GM12878 (cell line): ENCODE measurements around the gene AP2A2. TPM values are rescaled to one million over a fixed set of nuclear protein-coding genes. Genes with fewer than 3 reads are reported as not detected.

ENCODE experiments used
- ATAC-seq: fragments of 200-7000 bp; cut with Tn5 transposase; 3 replicates; pipeline ENCODE4 v1.9.1; 2020; ENCODE audit warnings: mild to moderate bottlenecking, moderate library complexity
- BruUV-seq: library from RNA; stranded (reverse); fragments of 400-500 nt; replicated peaks from 2 replicates; lab custom pipeline; 2021; lab: Mats Ljungman, UMichigan
- CTCF ChIA-PET: fragments of 300-600 bp; sonication (Branson Sonifier 250); formaldehyde crosslinking; extraction: SDS; loops from one replicate; lab custom pipeline; 2021; ENCODE audit warnings: inconsistent platforms; lab: Yijun Ruan, JAX
- POLR2A ChIA-PET: fragments of 350-600 bp; formaldehyde crosslinking; extraction: SDS; loops from one replicate; lab custom pipeline; 2021; ENCODE audit warnings: inconsistent platforms; lab: Charles Lee
- RAD21 ChIA-PET: fragments of 300-600 bp; sonication (Branson Sonifier 250); formaldehyde crosslinking; loops from one replicate; lab custom pipeline; 2023; ENCODE audit warnings: antibody characterized with exemption; ENCODE audit not compliant: unreplicated experiment; lab: Charles Lee
- SMC1A ChIA-PET: fragments of 300-600 bp; sonication (Branson Sonifier 250); formaldehyde crosslinking; loops from one replicate; lab custom pipeline; 2023; ENCODE audit not compliant: unreplicated experiment, uncharacterized antibody; lab: Charles Lee
- DNase-seq: peaks from one replicate; pipeline ENCODE4 v3.0.0-alpha.2; 2011; ENCODE audit warnings: low read depth, low spot score
- FAIRE-seq: peaks from 3 replicates; lab custom pipeline; 2011; peaks lifted over from hg19 to GRCh38; lab: Jason Lieb, UNC
- H2AFZ ChIP-seq: 2 replicates; pipeline ENCODE4 v1.6.0; 2011; ENCODE audit warnings: low read depth, low read length, control low read depth; ENCODE audit not compliant: control insufficient read depth
- H3K27ac ChIP-seq: 2 replicates; pipeline ENCODE4 v1.5.1; 2011; ENCODE audit warnings: control low read depth; ENCODE audit not compliant: control insufficient read depth, insufficient read depth
- H3K27me3 ChIP-seq, 2 experiments: replicated peaks in 1 of 2; 2 replicates each; pipeline versions ENCODE4 v1.6.0 to v1.6.1; 2011; ENCODE audit warnings: low read length in 1 of 2; ENCODE audit not compliant: control insufficient read depth in 2 of 2, insufficient read depth in 2 of 2
- H3K36me3 ChIP-seq, 2 experiments: 2 replicates each; pipeline ENCODE4 v1.5.1; 2011; ENCODE audit warnings: low read length in 1 of 2; ENCODE audit not compliant: control insufficient read depth in 2 of 2, insufficient read depth in 2 of 2
- H3K4me1 ChIP-seq: 2 replicates; pipeline ENCODE4 v1.6.1; 2011; ENCODE audit warnings: mild to moderate bottlenecking, low read length, moderate library complexity, mixed read lengths; ENCODE audit not compliant: control insufficient read depth, insufficient read depth
- H3K4me2 ChIP-seq: 2 replicates; pipeline ENCODE4 v1.6.0; 2011; ENCODE audit warnings: control low read depth; ENCODE audit not compliant: control insufficient read depth, insufficient read depth
- H3K4me3 ChIP-seq: fragments of 200-600 bp; sonication (generic); 2 replicates; pipeline ENCODE4 v1.5.1; 2016
- H3K79me2 ChIP-seq: 2 replicates; pipeline ENCODE4 v1.6.0; 2011; ENCODE audit warnings: low read length; ENCODE audit not compliant: control insufficient read depth, insufficient read depth
- H3K9ac ChIP-seq: 2 replicates; pipeline ENCODE4 v1.8.0; 2011; ENCODE audit warnings: low read length, control low read depth, mixed read lengths; ENCODE audit not compliant: control insufficient read depth, insufficient read depth
- H3K9me3 ChIP-seq: replicated peaks from 3 replicates; pipeline ENCODE4 v1.5.1; 2011; ENCODE audit warnings: mild to moderate bottlenecking, low read length; ENCODE audit not compliant: control insufficient read depth, insufficient read depth
- H4K20me1 ChIP-seq: 2 replicates; pipeline ENCODE4 v1.6.0; 2011; ENCODE audit not compliant: control insufficient read depth, insufficient read depth
- DPF2 ChIP-seq: fragments of 450-650 bp; IDR thresholded peaks from 2 replicates; pipeline ENCODE4 v1.6.1; 2017; ENCODE audit warnings: mild to moderate bottlenecking
- ETV6 ChIP-seq, 2 experiments: fragments of 450-650 bp in 1 of 2; IDR thresholded peaks in 1 of 2; conservative IDR thresholded peaks in 1 of 2; 2 replicates each; pipeline ENCODE4 v1.6.1; 2014; ENCODE audit warnings: antibody characterized with exemption in 1 of 2, borderline replicate concordance in 1 of 2, low read depth in 1 of 2, mild to moderate bottlenecking in 1 of 2, moderate library complexity in 1 of 2
- EZH2 ChIP-seq: IDR thresholded peaks from 2 replicates; pipeline ENCODE4 v1.6.1; 2012; ENCODE audit warnings: low read depth, mild to moderate bottlenecking, control low read depth, inconsistent platforms, low read length, borderline replicate concordance; ENCODE audit not compliant: control insufficient read depth
- FOXK2 ChIP-seq: fragments of 450-650 bp; IDR thresholded peaks from 2 replicates; pipeline ENCODE4 v1.6.1; 2017; ENCODE audit warnings: mild to moderate bottlenecking, moderate library complexity
- HCFC1 ChIP-seq: fragments of 150-350 bp; IDR thresholded peaks from 2 replicates; pipeline ENCODE4 v1.6.1; 2014; ENCODE audit warnings: low read length
- HDAC6 ChIP-seq: fragments of 200-600 bp; sonication (generic); IDR thresholded peaks from one replicate; pipeline ENCODE4 v1.8.0; 2017; ENCODE audit warnings: antibody characterized with exemption; ENCODE audit not compliant: unreplicated experiment
- HDGF ChIP-seq: fragments of 450-650 bp; IDR thresholded peaks from 2 replicates; pipeline ENCODE4 v1.6.1; 2016; ENCODE audit warnings: antibody characterized with exemption
- MYB ChIP-seq: fragments of 150-350 bp; IDR thresholded peaks from 2 replicates; pipeline ENCODE4 v1.6.1; 2014; ENCODE audit warnings: mild to moderate bottlenecking, low read depth, low read length, borderline replicate concordance
- NRF1 ChIP-seq: conservative IDR thresholded peaks from 2 replicates; pipeline ENCODE4 v1.6.1; 2011; ENCODE audit warnings: mild to moderate bottlenecking, low read depth, low read length, improper control_type of control experiment
- POLR2A ChIP-seq: IDR thresholded peaks from 2 replicates; pipeline ENCODE4 v1.6.1; 2011; ENCODE audit warnings: low read depth, mild to moderate bottlenecking, low read length
- RAD51 ChIP-seq: fragments of 450-650 bp; IDR thresholded peaks from 2 replicates; pipeline ENCODE4 v1.6.1; 2016; ENCODE audit warnings: moderate library complexity, mild to moderate bottlenecking, inconsistent platforms
- RFX5 ChIP-seq: IDR thresholded peaks from 2 replicates; pipeline ENCODE4 v1.6.1; 2011; ENCODE audit warnings: low read depth, low read length, improper control_type of control experiment
- SKIL ChIP-seq: fragments of 450-650 bp; IDR thresholded peaks from 2 replicates; pipeline ENCODE4 v1.6.1; 2017; ENCODE audit warnings: mild to moderate bottlenecking, low read depth, inconsistent platforms; ENCODE audit not compliant: poor library complexity, severe bottlenecking
- ZNF24 ChIP-seq: fragments of 450-650 bp; IDR thresholded peaks from 2 replicates; pipeline ENCODE4 v1.6.1; 2017; ENCODE audit warnings: antibody characterized with exemption, mild to moderate bottlenecking
- ZNF274 ChIP-seq: IDR thresholded peaks from one replicate; pipeline ENCODE4 v1.8.0; 2011; ENCODE audit not compliant: insufficient read length, insufficient read depth
- ZNF384 ChIP-seq: IDR thresholded peaks from 2 replicates; pipeline ENCODE4 v1.6.1; 2012; ENCODE audit warnings: low read depth, mild to moderate bottlenecking, low read length, improper control_type of control experiment, borderline replicate concordance
- WGBS: methylation state at CpG from one replicate; pipeline ENCODE4 v1.1.6; 2016; ENCODE audit warnings: low lambda C conversion rate; ENCODE audit not compliant: insufficient replicate concordance, insufficient coverage; ENCODE audit errors: missing lambda C conversion rate; 5-methylcytosine and 5-hydroxymethylcytosine counted together
- in situ Hi-C: fragments of 300-500 bp; cut with MboI; formaldehyde crosslinking; loops from 9 replicates; pipeline ENCODE4 v1.14.3; 2018; ENCODE audit warnings: mixed read lengths
- intact Hi-C: fragments of 100-400 bp; cut with micrococcal nuclease; formaldehyde crosslinking; loops from one replicate; pipeline ENCODE4 v1.14.2; 2022; ENCODE audit not compliant: unreplicated experiment
- polyA plus RNA-seq, 11 experiments: library from polyadenylated mRNA; depleted of rRNA in 4 of 11; unstranded in 6 of 11; stranded (reverse) in 5 of 11; fragments of >200 nt; fragmentation: Nextera tagmentation in 4 of 11; fragmentation: Illumina TruSeq in 1 of 11; extraction: Ambion mirVana in 4 of 11; extraction: Trizol in 1 of 11; gene quantifications; 1 replicate in 1 of 11; 2 replicates in 10 of 11; pipeline versions ENCODE4 v1.2.1 to v1.2.3, GENCODE V29; 2011 to 2016; ENCODE audit warnings: inconsistent platforms in 2 of 11, missing spikeins in 2 of 11, low read depth in 1 of 11
- total RNA-seq, 4 experiments: library from RNA; depleted of rRNA in 3 of 4; stranded (reverse); fragments of >200 nt in 3 of 4; fragmentation: Illumina TruSeq in 1 of 4; extraction: Trizol in 1 of 4; gene quantifications; 2 replicates each; pipeline versions ENCODE4 v1.2.1 to v1.2.3, GENCODE V29; 2013 to 2021
- TF ChIP-seq, protein P1 (sequence below): fragments of 450-650 bp; IDR thresholded peaks from 2 replicates; pipeline ENCODE4 v1.6.1; 2018; ENCODE audit warnings: borderline replicate concordance, mild to moderate bottlenecking; ENCODE audit not compliant: partially characterized antibody
- TF ChIP-seq, protein P2 (sequence below): fragments of 450-650 bp; conservative IDR thresholded peaks from 2 replicates; pipeline ENCODE4 v1.6.1; 2017; ENCODE audit warnings: mild to moderate bottlenecking, moderate library complexity

Gene AP2A2
- total and polyA plus RNA-seq, 10 of the 15 experiments (the other 5 are each of a cell fraction or from before 2014, with no cell fraction given): 0.58 to 48.8 (median 18.2) TPM

GRCh38 chr11:888310-889212, 37.1 kb upstream of the AP2A2 start:
- no peak overlapping the region for H3K4me2 ChIP-seq
- no peaks in the 10 kb centered on the region for H3K27me3 ChIP-seq
- H3K4me1 ChIP-seq: no peaks in the 10 kb centered on the region
- RAD21 ChIA-PET: no interaction called here
- H2AFZ ChIP-seq: no peak overlapping the region
- BruUV-seq: no TSS peak
- no peaks in the 10 kb centered on the region for H3K79me2 ChIP-seq
- H3K27ac ChIP-seq: no peak overlapping the region
- peaks cover 0 to 4% of the 10 kb centered on the region in 2 experiments; a peak in 3 of 4 replicates for H3K36me3 ChIP-seq
- 93% methylated on average over 44 of the region's 45 CpGs for WGBS
- H3K4me3 ChIP-seq: no peak overlapping the region
- in situ Hi-C loops (no loop called here), intact Hi-C loops (no loop called here)
- FAIRE-seq (no peak), ATAC-seq (no peak), DNase-seq (no peak)
- H3K9ac ChIP-seq: no peak overlapping the region
- SMC1A ChIA-PET: no interaction called here
- no peaks in the 10 kb centered on the region for H3K9me3 ChIP-seq
- POLR2A ChIA-PET: no interaction called here
- H4K20me1 ChIP-seq: no peaks in the 10 kb centered on the region
- CTCF ChIA-PET: no interaction called here
- TF ChIP-seq FOXK2: no peak
- TF ChIP-seq RFX5: no peak
- no peak for TF ChIP-seq HDAC6
- TF ChIP-seq RAD51: no peak
- TF ChIP-seq MYB: no peak
- TF ChIP-seq ZNF24: no peak
- TF ChIP-seq HCFC1: no peak
- TF ChIP-seq DPF2: no peak
- TF ChIP-seq SKIL: no peak
- no peak for TF ChIP-seq EZH2
- TF ChIP-seq, protein P1, sequence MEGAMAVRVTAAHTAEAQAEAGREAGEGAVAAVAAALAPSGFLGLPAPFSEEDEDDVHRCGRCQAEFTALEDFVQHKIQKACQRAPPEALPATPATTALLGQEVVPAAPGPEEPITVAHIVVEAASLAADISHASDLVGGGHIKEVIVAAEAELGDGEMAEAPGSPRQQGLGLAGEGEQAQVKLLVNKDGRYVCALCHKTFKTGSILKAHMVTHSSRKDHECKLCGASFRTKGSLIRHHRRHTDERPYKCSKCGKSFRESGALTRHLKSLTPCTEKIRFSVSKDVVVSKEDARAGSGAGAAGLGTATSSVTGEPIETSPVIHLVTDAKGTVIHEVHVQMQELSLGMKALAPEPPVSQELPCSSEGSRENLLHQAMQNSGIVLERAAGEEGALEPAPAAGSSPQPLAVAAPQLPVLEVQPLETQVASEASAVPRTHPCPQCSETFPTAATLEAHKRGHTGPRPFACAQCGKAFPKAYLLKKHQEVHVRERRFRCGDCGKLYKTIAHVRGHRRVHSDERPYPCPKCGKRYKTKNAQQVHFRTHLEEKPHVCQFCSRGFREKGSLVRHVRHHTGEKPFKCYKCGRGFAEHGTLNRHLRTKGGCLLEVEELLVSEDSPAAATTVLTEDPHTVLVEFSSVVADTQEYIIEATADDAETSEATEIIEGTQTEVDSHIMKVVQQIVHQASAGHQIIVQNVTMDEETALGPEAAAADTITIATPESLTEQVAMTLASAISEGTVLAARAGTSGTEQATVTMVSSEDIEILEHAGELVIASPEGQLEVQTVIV: no peak
- no peak for TF ChIP-seq ZNF384
- TF ChIP-seq, protein P2, sequence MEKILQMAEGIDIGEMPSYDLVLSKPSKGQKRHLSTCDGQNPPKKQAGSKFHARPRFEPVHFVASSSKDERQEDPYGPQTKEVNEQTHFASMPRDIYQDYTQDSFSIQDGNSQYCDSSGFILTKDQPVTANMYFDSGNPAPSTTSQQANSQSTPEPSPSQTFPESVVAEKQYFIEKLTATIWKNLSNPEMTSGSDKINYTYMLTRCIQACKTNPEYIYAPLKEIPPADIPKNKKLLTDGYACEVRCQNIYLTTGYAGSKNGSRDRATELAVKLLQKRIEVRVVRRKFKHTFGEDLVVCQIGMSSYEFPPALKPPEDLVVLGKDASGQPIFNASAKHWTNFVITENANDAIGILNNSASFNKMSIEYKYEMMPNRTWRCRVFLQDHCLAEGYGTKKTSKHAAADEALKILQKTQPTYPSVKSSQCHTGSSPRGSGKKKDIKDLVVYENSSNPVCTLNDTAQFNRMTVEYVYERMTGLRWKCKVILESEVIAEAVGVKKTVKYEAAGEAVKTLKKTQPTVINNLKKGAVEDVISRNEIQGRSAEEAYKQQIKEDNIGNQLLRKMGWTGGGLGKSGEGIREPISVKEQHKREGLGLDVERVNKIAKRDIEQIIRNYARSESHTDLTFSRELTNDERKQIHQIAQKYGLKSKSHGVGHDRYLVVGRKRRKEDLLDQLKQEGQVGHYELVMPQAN: no peak
- no peak for TF ChIP-seq ETV6 (conservative IDR thresholded peaks at IDR 0.05 in 1 of 2, IDR thresholded peaks at IDR 0.05 in 1 of 2; ENCODE audit: borderline replicate concordance in 1 of 2, low read depth in 1 of 2)
- no peak for TF ChIP-seq HDGF
- no peak for TF ChIP-seq POLR2A
- no peak for TF ChIP-seq ZNF274
- TF ChIP-seq NRF1: no peak
